Inflammatory macrophage treated with lipopolysaccharide for 1 hour (primary cell): ENCODE measurements around the gene HEXD.
"Not testable (repeated sequence)": the region's sequence is repeated elsewhere in the genome, so short reads cannot be mapped to it uniquely, and the experiment has no call there.

Source experiments
- DNase-seq, 2 donors: peaks; one replicate each; pipeline ENCODE4 v3.0.0-alpha.2; 2020 to 2022

HEXD gene

DNA sequence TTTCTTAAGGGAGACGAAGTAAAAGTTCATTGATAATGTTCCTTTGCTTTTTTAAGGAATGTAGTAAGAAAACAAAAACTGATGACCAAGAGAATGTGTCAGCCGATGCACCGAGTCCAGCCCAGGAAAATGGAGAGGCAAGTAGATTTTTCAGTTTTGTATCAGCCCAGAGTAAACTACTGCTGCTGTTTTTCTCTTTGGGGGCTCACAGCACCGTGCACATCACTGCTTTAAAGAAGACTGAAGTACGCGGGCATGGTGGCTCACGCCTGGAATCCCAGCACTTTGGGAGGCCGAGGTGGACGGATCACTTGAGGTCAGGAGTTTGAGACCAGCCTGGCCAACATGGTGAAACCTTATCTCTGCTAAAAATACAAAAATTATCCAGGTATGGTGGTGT lies 41.8 kb downstream of the HEXD start:
- not testable (repeated sequence) for DNase-seq

DNA sequence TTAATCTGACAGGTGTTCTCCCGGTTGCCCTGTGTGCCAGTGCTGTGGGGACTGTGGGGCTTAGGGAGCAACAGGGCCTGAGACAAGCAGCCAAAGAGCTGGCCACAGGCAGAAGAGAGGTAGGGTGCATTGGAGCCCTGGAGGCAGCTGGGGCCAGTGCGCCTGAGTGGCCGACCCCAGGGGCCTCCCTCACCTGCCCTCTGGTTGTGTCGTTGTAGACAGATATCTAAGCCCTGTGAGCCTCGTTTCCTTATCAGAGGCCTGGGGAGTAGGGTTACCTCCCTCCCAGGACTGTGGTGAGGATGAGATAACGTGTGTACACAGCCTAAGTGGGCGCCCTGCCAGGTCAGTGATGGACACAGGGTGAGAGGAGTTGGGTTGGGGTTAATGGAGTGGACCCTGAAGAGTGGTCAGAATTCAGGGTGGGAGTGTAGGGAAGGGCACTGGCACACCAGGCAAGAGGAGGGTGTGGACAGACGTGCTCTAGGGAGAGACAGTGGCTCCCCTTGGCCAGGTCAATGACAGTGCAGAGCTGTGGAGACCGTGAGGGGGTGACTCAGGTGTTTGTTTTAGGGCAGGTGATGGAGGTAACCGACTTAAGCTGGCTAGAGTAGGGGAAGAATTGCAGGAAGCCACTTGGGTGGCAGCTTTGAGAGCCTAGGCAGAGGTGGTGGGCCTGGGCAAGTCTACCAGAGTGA lies 43.8 kb downstream of the HEXD start:
- DNase-seq = no peak

GRCh38 chr17:82463391-82463790 lies 45.2 kb downstream of the HEXD start:
- DNase-seq = no peak

DNA sequence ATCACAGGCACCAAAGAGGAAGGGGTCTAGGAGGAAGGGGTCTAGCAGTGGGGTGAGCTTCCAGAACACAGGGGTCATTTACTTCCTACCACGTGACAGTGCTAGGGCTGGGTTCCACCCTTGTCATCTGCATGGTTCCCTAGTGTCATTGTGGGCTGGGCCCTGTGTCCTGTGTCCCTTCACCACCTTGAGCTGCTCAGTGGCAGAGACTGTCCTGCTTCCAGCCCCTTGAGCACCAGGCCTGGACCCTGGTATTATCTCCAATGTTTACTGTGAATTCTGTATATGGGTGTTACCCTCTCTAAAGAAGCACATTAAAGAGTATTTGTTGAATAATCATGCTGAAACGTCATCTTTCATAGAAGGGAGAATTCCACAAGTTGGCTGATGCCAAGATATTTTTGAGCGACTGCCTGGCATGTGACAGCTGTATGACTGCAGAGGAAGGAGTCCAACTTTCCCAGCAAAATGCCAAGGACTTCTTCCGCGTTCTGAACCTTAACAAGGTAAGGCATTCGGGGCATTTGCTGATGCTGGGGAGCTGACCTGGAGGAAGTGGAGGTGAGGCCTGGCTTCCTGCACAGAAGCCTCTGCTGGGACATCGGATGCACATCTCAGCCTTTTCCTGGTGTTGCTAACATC lies 45.9 kb downstream of the HEXD start:
- no peak for DNase-seq

DNA sequence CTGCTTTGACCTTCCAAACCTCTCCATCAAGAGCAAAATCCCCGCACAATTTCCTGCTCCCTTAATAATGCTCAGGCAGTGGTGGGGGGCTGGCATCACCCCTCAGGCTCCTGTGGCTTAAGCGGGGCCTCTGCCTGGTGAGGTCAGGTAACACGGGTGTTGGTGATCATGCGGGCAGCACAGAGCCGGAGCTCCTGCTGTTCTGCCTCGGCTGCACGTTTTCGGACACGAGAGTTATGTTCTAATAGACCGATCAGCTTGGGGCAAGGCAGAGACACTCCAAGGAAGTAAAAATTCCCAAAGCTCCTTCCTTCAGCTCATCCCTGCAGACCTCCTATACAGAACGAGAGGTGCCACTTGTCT lies 46.4 kb downstream of the HEXD start:
- DNase-seq = no peak

- DNase-seq = no peak
These were observed 47.0 kb downstream of the HEXD start for GRCh38 chr17:82465023-82465603.

DNA sequence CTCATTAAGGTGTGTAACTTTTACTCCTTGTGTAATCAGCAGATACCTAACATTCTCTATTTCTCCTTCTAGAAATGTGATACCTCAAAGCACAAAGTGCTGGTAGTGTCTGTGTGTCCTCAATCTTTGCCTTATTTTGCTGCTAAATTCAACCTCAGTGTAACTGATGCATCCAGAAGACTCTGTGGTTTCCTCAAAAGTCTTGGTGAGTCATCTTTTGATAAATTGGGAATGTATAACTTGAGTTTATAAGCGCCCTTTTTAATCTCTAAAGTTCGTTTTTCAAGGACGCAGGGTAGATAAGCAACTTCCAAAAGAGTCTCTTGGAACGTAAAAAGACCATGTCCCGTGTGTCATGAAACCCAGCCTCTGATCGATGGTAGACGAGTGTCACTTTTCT lies 50.5 kb downstream of the HEXD start:
- DNase-seq = no peak

DNA sequence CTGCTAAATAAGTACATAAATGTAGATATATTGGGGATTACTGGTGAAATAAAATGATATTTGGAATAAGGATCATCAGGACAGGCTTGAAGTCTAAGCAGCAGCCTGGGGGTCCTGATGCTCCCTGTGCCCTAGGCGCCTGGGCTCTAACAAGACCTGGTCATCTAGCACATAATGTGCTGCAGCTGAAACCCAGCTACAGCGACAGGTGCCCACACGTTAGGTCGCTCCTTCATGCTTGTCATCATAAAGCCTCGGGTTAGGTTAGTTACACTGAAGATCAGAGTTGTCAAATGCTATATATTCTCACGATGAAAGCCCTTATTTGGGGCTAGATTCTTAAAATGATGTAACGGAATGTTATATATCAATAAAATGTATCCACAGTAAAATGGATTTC lies 51.9 kb downstream of the HEXD start:
- no peak for DNase-seq

DNA sequence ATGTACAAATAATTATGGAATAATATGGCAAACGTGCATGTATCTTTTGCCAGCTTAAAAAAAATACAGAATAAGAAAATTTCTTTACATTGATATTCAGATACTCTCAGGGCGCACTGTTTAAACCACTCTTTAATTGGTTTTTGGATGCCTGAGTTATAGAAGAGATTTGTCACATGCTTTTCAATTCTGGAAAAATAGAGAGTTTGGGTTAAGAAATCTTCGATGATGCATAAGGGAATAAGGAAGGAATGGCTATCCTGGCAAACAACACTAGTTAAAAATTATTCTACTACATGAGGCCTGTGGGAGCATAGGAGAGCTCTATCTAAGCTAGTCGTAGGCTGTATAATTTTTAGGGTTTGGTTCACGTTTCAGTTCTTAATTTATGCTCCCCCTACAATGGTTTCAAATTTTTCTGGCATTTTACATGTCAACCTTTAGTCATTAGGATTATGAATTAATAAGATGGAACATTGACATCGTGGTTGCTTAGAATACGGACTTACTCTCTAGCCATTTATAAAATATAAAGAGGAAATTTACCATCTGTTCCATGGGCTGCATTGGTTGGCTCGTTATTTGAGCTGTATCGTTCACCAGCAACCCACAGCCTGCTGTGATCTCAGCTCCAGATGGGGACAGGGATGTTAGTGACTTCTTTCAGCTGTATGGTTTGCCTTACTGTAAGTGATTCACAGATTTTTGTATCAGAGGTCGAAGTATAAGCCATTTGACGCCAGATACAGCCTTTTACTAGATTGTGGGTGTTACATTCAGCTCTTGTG lies 56.3 kb downstream of the HEXD start:
- DNase-seq = no peak

GRCh38 chr17:82475458-82475857 lies 57.3 kb downstream of the HEXD start:
- DNase-seq = no peak

- no peak for DNase-seq
These were observed 59.8 kb downstream of the HEXD start for GRCh38 chr17:82477934-82478333.

- DNase-seq = no peak
These were observed 61.5 kb downstream of the HEXD start for GRCh38 chr17:82479602-82480001.

GRCh38 chr17:82480318-82480717 lies 62.2 kb downstream of the HEXD start:
- no peak for DNase-seq

GRCh38 chr17:82483204-82483660 lies 65.1 kb downstream of the HEXD start:
- no peak for DNase-seq

GRCh38 chr17:82483836-82484235 lies 65.7 kb downstream of the HEXD start:
- DNase-seq = no peak

DNA sequence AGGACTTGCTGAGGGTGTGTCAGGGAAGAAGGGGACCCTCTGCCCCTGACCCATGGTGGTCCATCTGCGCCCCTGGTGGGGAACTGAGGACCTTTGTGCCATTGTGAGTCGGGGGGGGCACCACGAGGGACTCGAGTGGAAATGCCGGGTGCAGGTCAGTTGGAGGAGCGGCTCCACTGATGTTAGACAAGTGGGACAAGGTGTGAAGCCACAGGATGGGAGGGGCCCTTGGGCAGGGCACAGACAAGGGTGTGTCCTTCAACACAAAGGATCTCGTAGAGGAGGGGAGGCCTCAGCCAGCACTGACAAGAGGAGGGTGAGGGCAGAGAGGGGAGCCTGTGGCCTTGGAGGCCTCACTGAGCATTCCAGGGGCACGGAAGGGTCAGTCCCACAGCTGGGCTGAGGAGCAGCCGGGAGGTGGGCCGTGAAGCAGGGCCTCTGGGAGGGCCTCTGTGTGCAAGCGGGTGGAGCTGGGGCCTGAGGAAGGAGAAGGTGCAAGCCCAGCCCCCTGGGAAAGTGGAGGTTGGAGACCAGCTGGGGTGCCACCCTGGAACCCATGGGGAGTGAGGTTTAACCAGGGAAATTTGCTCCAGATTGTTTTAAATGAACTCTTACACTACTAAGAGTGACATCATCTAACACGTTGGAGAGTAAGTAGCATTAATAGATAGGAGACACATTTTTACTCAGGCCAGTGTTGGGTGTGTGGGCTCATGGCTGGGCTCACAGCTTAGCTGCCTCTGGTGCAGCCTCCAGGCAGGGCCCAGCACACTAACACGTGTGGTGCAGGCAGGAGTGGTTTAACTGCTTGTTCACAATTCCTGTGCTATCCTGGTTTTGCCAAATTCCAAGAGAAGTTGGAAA lies 68.3 kb downstream of the HEXD start:
- DNase-seq = no peak

DNA sequence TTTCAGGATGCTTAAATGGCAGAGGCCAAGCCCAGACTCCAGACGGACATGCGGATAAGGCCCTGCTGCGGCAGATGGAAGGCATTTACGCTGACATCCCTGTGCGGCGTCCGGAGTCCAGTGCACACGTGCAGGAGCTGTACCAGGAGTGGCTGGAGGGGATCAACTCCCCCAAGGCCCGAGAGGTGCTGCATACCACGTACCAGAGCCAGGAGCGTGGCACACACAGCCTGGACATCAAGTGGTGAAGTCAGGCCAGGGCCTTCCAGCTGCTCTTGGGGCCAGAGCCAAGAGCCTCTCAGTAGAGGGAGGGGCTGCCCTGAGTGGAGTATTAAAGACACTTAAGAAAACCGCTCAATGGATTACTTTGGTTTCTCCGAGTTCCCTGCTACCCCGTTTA lies 69.8 kb downstream of the HEXD start:
- DNase-seq = no peak

DNA sequence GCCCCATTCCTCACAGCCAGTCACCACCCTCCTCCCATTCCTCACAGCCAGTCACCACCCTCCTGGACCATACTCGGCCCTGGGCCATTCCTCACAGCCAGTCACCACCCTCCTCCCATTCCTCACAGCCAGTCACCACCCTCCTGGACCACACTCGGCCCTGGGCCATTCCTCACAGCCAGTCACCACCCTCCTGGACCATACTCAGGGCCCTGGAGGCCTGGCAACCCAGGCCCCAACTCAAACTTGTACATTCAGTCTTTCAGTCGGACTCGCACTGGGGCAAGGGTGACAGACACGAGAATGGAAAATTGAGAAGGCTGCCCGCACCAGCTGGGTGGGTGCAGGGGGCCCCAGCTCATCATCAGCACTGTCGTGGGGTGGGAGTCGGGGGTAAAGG lies 71.0 kb downstream of the HEXD start:
- no peak for DNase-seq

GRCh38 chr17:82489851-82490511 lies 71.8 kb downstream of the HEXD start:
- no peak for DNase-seq

- DNase-seq = no peak
These were observed 72.5 kb downstream of the HEXD start for GRCh38 chr17:82490512-82491195.

DNA sequence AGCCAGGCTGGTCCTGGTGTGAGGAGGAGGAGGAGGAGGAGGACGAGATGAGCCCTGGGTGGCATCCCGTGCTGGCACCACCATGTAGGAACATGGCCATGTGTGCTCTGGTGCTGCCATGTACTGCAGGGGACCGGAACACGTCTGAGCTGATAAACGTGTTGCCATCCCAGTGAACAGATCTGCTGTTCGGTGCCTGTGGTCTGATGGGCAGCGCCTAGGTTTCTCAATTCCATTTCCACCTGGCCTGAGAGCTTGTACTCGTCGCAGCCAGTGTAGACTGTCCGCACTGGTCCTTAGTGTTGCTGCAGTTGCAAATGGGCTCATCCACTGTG lies 73.0 kb downstream of the HEXD start:
- no peak for DNase-seq

- DNase-seq = no peak
These were observed 73.4 kb downstream of the HEXD start for GRCh38 chr17:82491533-82491932.
